Mesothelial cell of epicardium (in vitro differentiated cells): Measurements from ENCODE around the gene ADGRA1. TPM values are rescaled to one million over a fixed set of nuclear protein-coding genes. Genes with fewer than 3 reads are reported as not detected.

Source experiments
- DNase-seq, 2 experiments: peaks; one replicate each; pipeline ENCODE4 v3.0.0; 2021; ENCODE audit warnings: low spot score in 2 of 2; ENCODE audit not compliant: unreplicated experiment in 2 of 2
- H3K27ac Mint-ChIP-seq: 2 replicates; pipeline ENCODE4 v1.8.0; 2021; ENCODE audit warnings: mixed read lengths
- H3K27me3 Mint-ChIP-seq: 2 replicates; pipeline ENCODE4 v1.8.0; 2021; ENCODE audit warnings: low read depth, mixed read lengths
- H3K36me3 Mint-ChIP-seq: 2 replicates; pipeline ENCODE4 v1.8.0; 2021; ENCODE audit warnings: mixed read lengths
- H3K4me1 Mint-ChIP-seq: 2 replicates; pipeline ENCODE4 v1.8.0; 2021; ENCODE audit warnings: mixed read lengths
- H3K4me3 Mint-ChIP-seq: 2 replicates; pipeline ENCODE4 v1.8.0; 2021; ENCODE audit warnings: mild to moderate bottlenecking, moderate library complexity, mixed read lengths
- H3K9me3 Mint-ChIP-seq: 2 replicates; pipeline ENCODE4 v1.8.0; 2021; ENCODE audit warnings: mixed read lengths
- CTCF ChIP-seq: fragments of 200-600 bp; sonication (generic); IDR thresholded peaks from one replicate; pipeline ENCODE4 v1.5.0; 2021; ENCODE audit warnings: antibody characterized with exemption; ENCODE audit not compliant: unreplicated experiment
- total RNA-seq: library from RNA; stranded (reverse); gene quantifications from 3 replicates; pipeline ENCODE4 v1.2.1, GENCODE V29; 2021

ADGRA1 gene
- total RNA-seq, 1 donor from 2014 or later = not detected

- Mint-ChIP-seq H3K9me3 (no peaks in the 10 kb centered on the region), H3K27ac (no peak overlapping the region), H3K27me3 (peaks cover 75% of the 10 kb centered on the region), H3K36me3 (no peaks in the 10 kb centered on the region), H3K4me3 (no peak overlapping the region), H3K4me1 (peaks cover 5% of the 10 kb centered on the region)
- no peak for DNase-seq
- no peak for TF ChIP-seq CTCF
Observed at GRCh38 chr10:133097961-133098360, 10.2 kb downstream of the ADGRA1 start.

- Mint-ChIP-seq H3K27ac (no peak overlapping the region), H3K4me1 (peaks cover 5% of the 10 kb centered on the region), H3K27me3 (peaks cover 68% of the 10 kb centered on the region), H3K9me3 (no peaks in the 10 kb centered on the region), H3K36me3 (no peaks in the 10 kb centered on the region), H3K4me3 (no peak overlapping the region)
- no peak for TF ChIP-seq CTCF
- no peak for DNase-seq
Observed at GRCh38 chr10:133098426-133099124, 10.9 kb downstream of the ADGRA1 start.

- TF ChIP-seq CTCF = no peak
- Mint-ChIP-seq H3K9me3 (no peaks in the 10 kb centered on the region), H3K4me1 (peaks cover 5% of the 10 kb centered on the region), H3K27ac (no peak overlapping the region), H3K4me3 (no peak overlapping the region), H3K36me3 (no peaks in the 10 kb centered on the region), H3K27me3 (peaks cover 58% of the 10 kb centered on the region)
- no peak for DNase-seq
Observed at GRCh38 chr10:133099571-133099970, 11.8 kb downstream of the ADGRA1 start.

GRCh38 chr10:133100186-133100585 lies 12.5 kb downstream of the ADGRA1 start:
- Mint-ChIP-seq H3K36me3 (no peaks in the 10 kb centered on the region), H3K4me1 (peaks cover 5% of the 10 kb centered on the region), H3K4me3 (no peak overlapping the region), H3K27ac (no peak overlapping the region), H3K9me3 (no peaks in the 10 kb centered on the region), H3K27me3 (peaks cover 56% of the 10 kb centered on the region)
- no peak for TF ChIP-seq CTCF
- no peak for DNase-seq

GRCh38 chr10:133100706-133101415 lies 13.1 kb downstream of the ADGRA1 start:
- TF ChIP-seq CTCF = no peak
- H3K36me3 Mint-ChIP-seq = no peaks in the 10 kb centered on the region
- no peak overlapping the region for H3K27ac Mint-ChIP-seq
- H3K27me3 Mint-ChIP-seq = peaks cover 56% of the 10 kb centered on the region
- DNase-seq = no peak
- H3K4me1 Mint-ChIP-seq = peaks cover 5% of the 10 kb centered on the region
- no peak overlapping the region for H3K4me3 Mint-ChIP-seq
- no peaks in the 10 kb centered on the region for H3K9me3 Mint-ChIP-seq
